Keratinocyte (primary cell): ENCODE data around the gene CIAO1. TPM values are rescaled to one million over a fixed set of nuclear protein-coding genes. Genes with fewer than 3 reads are reported as not detected.

Experiments
- DNase-seq: peaks from one replicate; pipeline ENCODE4 v3.0.0-alpha.2; 2011; ENCODE audit warnings: low read depth, missing footprints, low spot score
- FAIRE-seq: peaks from 2 replicates; lab custom pipeline; 2011; peaks lifted over from hg19 to GRCh38; lab: Jason Lieb, UNC
- H2AFZ ChIP-seq: 2 replicates; pipeline ENCODE4 v1.6.0; 2012; ENCODE audit warnings: low read length, control low read depth, inconsistent platforms; ENCODE audit not compliant: control insufficient read depth
- H3K27ac ChIP-seq: 2 replicates; pipeline ENCODE4 v1.5.1; 2011; ENCODE audit warnings: low read length; ENCODE audit not compliant: control insufficient read depth, insufficient read depth
- H3K27me3 ChIP-seq: 3 replicates; pipeline ENCODE4 v1.6.0; 2011; ENCODE audit warnings: low read length; ENCODE audit not compliant: control insufficient read depth, insufficient read depth; ENCODE audit errors: extremely low read depth
- H3K36me3 ChIP-seq, 2 experiments: 2 replicates in 1 of 2; 3 replicates in 1 of 2; pipeline ENCODE4 v1.5.1; 2011; ENCODE audit warnings: low read length in 2 of 2, mild to moderate bottlenecking in 1 of 2; ENCODE audit not compliant: control insufficient read depth in 2 of 2, insufficient read depth in 2 of 2; ENCODE audit errors: extremely low read depth in 1 of 2
- H3K4me1 ChIP-seq: 3 replicates; pipeline ENCODE4 v1.5.1; 2011; ENCODE audit warnings: low read length; ENCODE audit not compliant: control insufficient read depth, insufficient read depth; ENCODE audit errors: extremely low read depth
- H3K4me2 ChIP-seq: 3 replicates; pipeline ENCODE4 v1.6.0; 2011; ENCODE audit warnings: low read depth, low read length; ENCODE audit not compliant: control insufficient read depth, insufficient read depth; ENCODE audit errors: extremely low read depth
- H3K4me3 ChIP-seq, 3 experiments: fragments of 200-600 bp in 1 of 3; sonication (generic) in 1 of 3; 2 replicates in 2 of 3; 3 replicates in 1 of 3; pipeline ENCODE4 v1.5.1; 2011 to 2016; ENCODE audit warnings: low read length in 3 of 3, mild to moderate bottlenecking in 3 of 3, control low read depth in 2 of 3, inconsistent platforms in 1 of 3, low read depth in 1 of 3, mixed read lengths in 1 of 3, mixed run types in 1 of 3, moderate library complexity in 1 of 3; ENCODE audit not compliant: control insufficient read depth in 2 of 3, insufficient read depth in 2 of 3; ENCODE audit errors: extremely low read depth in 1 of 3
- H3K79me2 ChIP-seq: 2 replicates; pipeline ENCODE4 v1.6.0; 2012; ENCODE audit warnings: low read length; ENCODE audit not compliant: control insufficient read depth, insufficient read depth
- H3K9ac ChIP-seq: 3 replicates; pipeline ENCODE4 v1.6.0; 2011; ENCODE audit warnings: low read length; ENCODE audit not compliant: control insufficient read depth, insufficient read depth; ENCODE audit errors: extremely low read depth
- H3K9me1 ChIP-seq: 3 replicates; pipeline ENCODE4 v1.6.0; 2011; ENCODE audit warnings: low read length; ENCODE audit not compliant: control insufficient read depth, insufficient read depth; ENCODE audit errors: extremely low read depth
- H3K9me3 ChIP-seq: 2 replicates; pipeline ENCODE4 v1.5.1; 2012; ENCODE audit warnings: low read depth, low read length; ENCODE audit not compliant: control insufficient read depth
- H4K20me1 ChIP-seq: 3 replicates; pipeline ENCODE4 v1.6.0; 2011; ENCODE audit warnings: low read length; ENCODE audit not compliant: control insufficient read depth, insufficient read depth; ENCODE audit errors: extremely low read depth
- EZH2 ChIP-seq: IDR thresholded peaks from one replicate; pipeline ENCODE4 v1.6.1; 2012; ENCODE audit warnings: inconsistent platforms, mild to moderate bottlenecking, low read length, moderate library complexity
- dilution Hi-C: fragments of 300-500 bp; cut with MboI; formaldehyde crosslinking; loops from one replicate; pipeline ENCODE4 v1.7.0; 2020; ENCODE audit warnings: low sequenced_read_pairs; ENCODE audit not compliant: extremely low pct_ligation_motif_present
- polyA plus RNA-seq, 5 experiments: library from polyadenylated mRNA; depleted of rRNA in 3 of 5; stranded (reverse) in 3 of 5; stranded (forward) in 1 of 5; unstranded in 1 of 5; fragments of >200 nt; gene quantifications; 1 replicate in 1 of 5; 2 replicates in 3 of 5; 3 replicates in 1 of 5; pipeline versions ENCODE4 v1.2.1 to v1.2.3, GENCODE V29; 2011 to 2012; ENCODE audit warnings: missing spikeins in 2 of 5, low read depth in 1 of 5, low replicate concordance in 1 of 5
- TF ChIP-seq, protein P1 (sequence below), 3 experiments: IDR thresholded peaks in 1 of 3; conservative IDR thresholded peaks in 1 of 3; optimal IDR thresholded peaks in 1 of 3; 2 replicates in 2 of 3; 3 replicates in 1 of 3; pipeline versions ENCODE3 to v1.5.1; 2011; ENCODE audit warnings: low read length in 3 of 3, mild to moderate bottlenecking in 3 of 3, moderate library complexity in 2 of 3, control low read depth in 1 of 3, inconsistent platforms in 1 of 3; ENCODE audit not compliant: insufficient read depth in 2 of 3; ENCODE audit errors: extremely low read depth in 1 of 3

CIAO1 gene
- polyA plus RNA-seq, 1 donor (not counting 4 experiments of a cell fraction or from before 2014, with no cell fraction given), result 67.4 TPM

DNA sequence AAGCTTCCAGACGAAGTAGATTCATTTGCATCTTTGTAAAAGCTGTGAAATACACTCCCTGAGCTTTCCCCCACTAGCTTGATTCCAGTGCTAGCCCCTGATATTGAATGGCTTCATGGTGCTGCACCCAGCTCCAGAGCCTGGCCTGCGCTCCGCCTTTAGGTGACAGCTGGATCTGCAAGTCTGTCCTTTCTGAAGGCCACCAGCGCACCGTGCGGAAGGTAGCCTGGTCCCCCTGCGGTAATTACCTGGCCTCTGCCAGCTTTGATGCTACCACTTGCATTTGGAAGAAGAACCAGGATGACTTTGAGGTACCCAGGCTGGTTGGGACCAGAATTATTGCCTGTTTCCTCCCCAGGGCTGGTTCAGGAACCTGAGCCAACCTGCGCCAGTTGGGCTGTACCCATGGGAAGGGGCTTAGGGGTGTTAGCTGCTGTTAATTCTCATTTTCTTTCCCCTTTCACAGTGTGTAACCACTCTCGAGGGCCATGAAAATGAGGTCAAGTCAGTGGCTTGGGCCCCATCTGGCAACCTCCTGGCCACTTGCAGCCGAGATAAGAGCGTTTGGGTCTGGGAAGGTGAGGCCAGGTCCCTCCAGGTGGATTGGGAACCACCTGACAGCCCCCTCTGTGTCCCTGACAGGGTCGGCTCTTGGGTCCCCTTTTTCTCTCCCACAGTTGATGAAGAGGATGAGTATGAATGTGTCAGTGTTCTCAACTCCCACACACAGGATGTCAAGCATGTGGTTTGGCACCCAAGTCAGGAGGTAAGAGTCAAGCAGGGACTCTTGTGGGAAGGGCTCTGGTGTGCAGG is 1.3 kb downstream of the CIAO1 start:
- H3K9me3 ChIP-seq, result no peaks in the 10 kb centered on the region
- FAIRE-seq, result no peak
- H3K4me3 ChIP-seq, result peak overlapping the region; percentile 90 to 100 (median 97)
- no peak overlapping the region for H2AFZ ChIP-seq
- H3K4me1 ChIP-seq, result peaks cover 20% of the 10 kb centered on the region
- peaks cover 46% of the 10 kb centered on the region for H3K79me2 ChIP-seq
- H4K20me1 ChIP-seq, result no peaks in the 10 kb centered on the region
- H3K27ac ChIP-seq, result no peak overlapping the region
- H3K4me2 ChIP-seq, result peak overlapping the region; percentile 85
- no peak for DNase-seq
- H3K27me3 ChIP-seq, result no peaks in the 10 kb centered on the region
- dilution Hi-C loops, result no loop called here
- H3K9me1 ChIP-seq, result peaks cover 5% of the 10 kb centered on the region
- no peak for TF ChIP-seq EZH2
- TF ChIP-seq, protein P1, sequence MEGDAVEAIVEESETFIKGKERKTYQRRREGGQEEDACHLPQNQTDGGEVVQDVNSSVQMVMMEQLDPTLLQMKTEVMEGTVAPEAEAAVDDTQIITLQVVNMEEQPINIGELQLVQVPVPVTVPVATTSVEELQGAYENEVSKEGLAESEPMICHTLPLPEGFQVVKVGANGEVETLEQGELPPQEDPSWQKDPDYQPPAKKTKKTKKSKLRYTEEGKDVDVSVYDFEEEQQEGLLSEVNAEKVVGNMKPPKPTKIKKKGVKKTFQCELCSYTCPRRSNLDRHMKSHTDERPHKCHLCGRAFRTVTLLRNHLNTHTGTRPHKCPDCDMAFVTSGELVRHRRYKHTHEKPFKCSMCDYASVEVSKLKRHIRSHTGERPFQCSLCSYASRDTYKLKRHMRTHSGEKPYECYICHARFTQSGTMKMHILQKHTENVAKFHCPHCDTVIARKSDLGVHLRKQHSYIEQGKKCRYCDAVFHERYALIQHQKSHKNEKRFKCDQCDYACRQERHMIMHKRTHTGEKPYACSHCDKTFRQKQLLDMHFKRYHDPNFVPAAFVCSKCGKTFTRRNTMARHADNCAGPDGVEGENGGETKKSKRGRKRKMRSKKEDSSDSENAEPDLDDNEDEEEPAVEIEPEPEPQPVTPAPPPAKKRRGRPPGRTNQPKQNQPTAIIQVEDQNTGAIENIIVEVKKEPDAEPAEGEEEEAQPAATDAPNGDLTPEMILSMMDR (optimal IDR thresholded peaks at IDR 0.05 in 1 of 3, IDR thresholded peaks at IDR 0.05 in 1 of 3, conservative IDR thresholded peaks at IDR 0.05 in 1 of 3; ENCODE audit: extremely low read depth in 1 of 3, insufficient read depth in 2 of 3, low read length in 3 of 3), result peak; percentile 51 to 63 (median 55)
- H3K36me3 ChIP-seq, result peaks cover 23 to 29% of the 10 kb centered on the region in 2 experiments
- H3K9ac ChIP-seq, result peak overlapping the region; percentile 85

GRCh38 chr2:96271995-96272394 is 6.0 kb downstream of the CIAO1 start:
- H3K27ac ChIP-seq, result no peak overlapping the region
- no peaks in the 10 kb centered on the region for H3K9me3 ChIP-seq
- peaks cover 5% of the 10 kb centered on the region for H3K9me1 ChIP-seq
- DNase-seq (no peak), FAIRE-seq (no peak)
- peaks cover 7% of the 10 kb centered on the region for H3K4me1 ChIP-seq
- no peak overlapping the region for H3K9ac ChIP-seq
- H3K79me2 ChIP-seq, result peaks cover 10% of the 10 kb centered on the region
- no peak overlapping the region for H3K4me3 ChIP-seq
- H2AFZ ChIP-seq, result no peak overlapping the region
- H4K20me1 ChIP-seq, result no peaks in the 10 kb centered on the region
- no peaks in the 10 kb centered on the region for H3K27me3 ChIP-seq
- peaks cover 31 to 44% of the 10 kb centered on the region in 2 experiments for H3K36me3 ChIP-seq
- dilution Hi-C loops, result no loop called here
- no peak overlapping the region for H3K4me2 ChIP-seq
- TF ChIP-seq, protein P1 (optimal IDR thresholded peaks at IDR 0.05 in 1 of 3, IDR thresholded peaks at IDR 0.05 in 1 of 3, conservative IDR thresholded peaks at IDR 0.05 in 1 of 3; ENCODE audit: extremely low read depth in 1 of 3, insufficient read depth in 2 of 3, low read length in 3 of 3), result no peak
- no peak for TF ChIP-seq EZH2
